NCI-H1048 (cell line): Measurements from ENCODE around the gene CEP57L1.
"Not testable (repeated sequence)": the region's sequence is repeated elsewhere in the genome, so short reads cannot be mapped to it uniquely, and the experiment has no call there.

Experiments used
- DNase-seq: peaks from one replicate; lab custom pipeline; 2025; lab: John Stamatoyannopoulos, UW

Gene CEP57L1

GRCh38 chr6:109172101-109172746 is 76.9 kb downstream of the CEP57L1 start:
- DNase-seq: no peak

GRCh38 chr6:109174916-109175315 is 79.6 kb downstream of the CEP57L1 start:
- no peak for DNase-seq

GRCh38 chr6:109178921-109179320 is 83.6 kb downstream of the CEP57L1 start:
- no peak for DNase-seq

- DNase-seq: no peak
Observed at GRCh38 chr6:109179507-109179906, 84.2 kb downstream of the CEP57L1 start.

GRCh38 chr6:109182578-109182977 is 87.3 kb downstream of the CEP57L1 start:
- DNase-seq: no peak

GRCh38 chr6:109183109-109183650 is 87.9 kb downstream of the CEP57L1 start:
- DNase-seq: no peak

GRCh38 chr6:109184638-109185037 is 89.3 kb downstream of the CEP57L1 start:
- DNase-seq: no peak

- no peak for DNase-seq
Observed at GRCh38 chr6:109186012-109186411, 90.7 kb downstream of the CEP57L1 start.

- DNase-seq: no peak
Observed at GRCh38 chr6:109187399-109188114, 92.2 kb downstream of the CEP57L1 start.

- DNase-seq: no peak
Observed at GRCh38 chr6:109188115-109188411, 92.8 kb downstream of the CEP57L1 start.

GRCh38 chr6:109191368-109191767 is 96.1 kb downstream of the CEP57L1 start:
- DNase-seq: not testable (repeated sequence)

GRCh38 chr6:109192865-109193264 is 97.6 kb downstream of the CEP57L1 start:
- DNase-seq: no peak

GRCh38 chr6:109194880-109195279 is 99.6 kb downstream of the CEP57L1 start:
- no peak for DNase-seq

GRCh38 chr6:109197061-109197460 is 101.8 kb downstream of the CEP57L1 start:
- DNase-seq: no peak

GRCh38 chr6:109202409-109203264 is 107.3 kb downstream of the CEP57L1 start:
- DNase-seq: no peak

GRCh38 chr6:109204511-109204910 is 109.2 kb downstream of the CEP57L1 start:
- DNase-seq: no peak

GRCh38 chr6:109212683-109213082 is 117.4 kb downstream of the CEP57L1 start:
- DNase-seq: no peak
